Lung (tissue), 12 donors: ENCODE measurements around the gene MYH3. TPM values are rescaled to one million over a fixed set of nuclear protein-coding genes. Genes with fewer than 3 reads are reported as not detected.

ENCODE experiments used
- ATAC-seq: fragments of 200-7000 bp; cut with Tn5 transposase; one replicate; pipeline ENCODE4 v1.9.1; 2020; ENCODE audit warnings: moderate number of reproducible peaks; ENCODE audit not compliant: insufficient read depth, low FRiP score
- DNase-seq, 3 donors: peaks; one replicate each; pipeline ENCODE4 v3.0.0-alpha.2; 2013 to 2017
- H3K27ac ChIP-seq, 2 donors: one replicate each; pipeline ENCODE4 v1.5.1; 2013; ENCODE audit warnings: mild to moderate bottlenecking in 2 of 2, moderate library complexity in 2 of 2, control low read depth in 1 of 2, inconsistent platforms in 1 of 2, low read depth in 1 of 2, low read length in 1 of 2
- H3K27me3 ChIP-seq, 3 donors: one replicate each; pipeline ENCODE4 v1.5.1; 2013; ENCODE audit warnings: low read length in 2 of 3; ENCODE audit not compliant: control insufficient read depth in 3 of 3, insufficient read depth in 3 of 3
- H3K36me3 ChIP-seq, 4 donors: one replicate each; pipeline ENCODE4 v1.5.1; 2013; ENCODE audit warnings: low read length in 4 of 4, mild to moderate bottlenecking in 1 of 4, moderate library complexity in 1 of 4; ENCODE audit not compliant: control insufficient read depth in 4 of 4, insufficient read depth in 4 of 4
- H3K4me1 ChIP-seq, 5 donors: one replicate each; pipeline ENCODE4 v1.5.1; 2013; ENCODE audit warnings: low read length in 5 of 5, mild to moderate bottlenecking in 2 of 5, moderate library complexity in 1 of 5; ENCODE audit not compliant: control insufficient read depth in 5 of 5, insufficient read depth in 5 of 5
- H3K4me3 ChIP-seq: one replicate; pipeline ENCODE4 v1.5.1; 2013; ENCODE audit warnings: mild to moderate bottlenecking, control low read depth, moderate library complexity
- H3K9ac ChIP-seq, 2 donors: one replicate each; pipeline ENCODE4 v1.5.1; 2013; ENCODE audit warnings: low read length in 2 of 2, control low read depth in 1 of 2; ENCODE audit not compliant: insufficient read depth in 1 of 2
- H3K9me3 ChIP-seq, 4 donors: one replicate each; pipeline ENCODE4 v1.5.1; 2013; ENCODE audit warnings: low read length in 3 of 4, mild to moderate bottlenecking in 1 of 4, moderate library complexity in 1 of 4; ENCODE audit not compliant: control insufficient read depth in 4 of 4, insufficient read depth in 3 of 4
- WGBS, 2 donors: extraction: QIAGEN DNeasy Blood & Tissue Kit; methylation state at CpG; one replicate each; pipeline ENCODE4 v1.1.7; 2013; 5-methylcytosine and 5-hydroxymethylcytosine counted together
- polyA plus RNA-seq, 2 donors: library from polyadenylated mRNA; stranded (reverse); fragments of 200-250 nt; gene quantifications; one replicate each; pipeline ENCODE4 v1.2.1, GENCODE V29; 2013
- total RNA-seq, 2 donors: library from RNA; depleted of rRNA in 1 of 2; stranded (reverse); fragments of >200 nt in 1 of 2; gene quantifications; one replicate each; pipeline ENCODE4 v1.2.1, GENCODE V29; 2014 to 2021
- TF ChIP-seq, protein P1 (sequence below): IDR thresholded peaks from 2 replicates; pipeline ENCODE4 v1.5.1; 2012; ENCODE audit warnings: mild to moderate bottlenecking; ENCODE audit errors: control extremely low read depth, extremely low read depth
- donor health status: control.
- donor health status: control.
- donor health status: Bipolar disorder and iron deficiency.
- donor health status: healthy.
- donor health status: DM: yes; HTN: yes; CAD: no.

Gene MYH3
- total and polyA plus RNA-seq, 4 donors, result 1.0 to 2.8 (median 1.7) TPM

DNA sequence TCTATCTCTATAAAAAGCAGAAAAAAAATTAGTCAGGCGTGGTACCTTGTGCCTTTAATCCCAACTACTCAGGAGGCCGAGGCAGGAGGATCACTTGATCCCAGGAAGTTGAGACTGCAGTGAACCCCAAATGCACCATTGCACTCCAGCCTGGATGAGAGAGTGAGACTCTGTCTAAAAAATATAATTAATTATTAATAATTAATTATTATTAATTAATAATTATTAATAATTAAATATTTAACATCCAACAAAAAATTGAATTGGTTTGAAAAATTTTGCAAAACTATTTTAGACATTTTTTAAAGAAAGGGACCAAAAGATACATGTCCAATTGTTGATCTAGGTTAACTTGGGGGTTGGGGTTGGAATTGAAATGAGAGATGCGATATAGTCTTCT, 51.0 kb downstream of the MYH3 start:
- no peak for ATAC-seq

DNA sequence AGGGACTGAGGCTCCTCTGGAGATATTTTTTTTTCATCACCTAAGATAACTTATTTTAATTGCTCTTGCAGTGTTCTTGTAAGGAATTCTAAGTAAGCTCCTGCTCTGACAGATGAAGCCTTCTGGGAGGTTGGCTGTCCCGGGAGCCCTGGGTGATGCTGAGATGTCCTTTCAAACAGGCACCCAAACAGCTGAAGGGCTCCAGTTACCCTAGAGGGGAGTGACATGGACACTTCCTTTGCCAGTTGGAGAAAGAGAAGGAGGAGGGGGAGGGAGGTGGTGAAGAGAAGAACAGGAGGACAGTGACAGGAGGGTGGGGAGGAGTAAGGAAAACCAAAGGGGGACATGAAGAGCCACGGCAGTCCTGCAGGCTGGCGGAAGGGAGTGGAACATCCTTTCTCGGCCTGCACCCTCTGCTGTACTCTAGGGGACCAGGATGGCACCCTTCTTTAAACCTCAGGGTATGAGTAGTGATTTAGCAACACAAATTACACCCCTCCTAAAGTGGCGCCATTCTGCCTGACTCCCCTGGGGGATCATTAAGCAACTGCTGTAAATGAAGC, 51.8 kb downstream of the MYH3 start:
- WGBS, 2 donors, result 71 to 72% methylated on average over 5 of the region's 5 CpGs
- Histone ChIP-seq H3K4me1 (no peaks in the 10 kb centered on the region), H3K27ac (no peak overlapping the region), H3K36me3 (no peaks in the 10 kb centered on the region), H3K9me3 (no peaks in the 10 kb centered on the region), H3K9ac (no peak overlapping the region), H3K27me3 (peaks cover 0 to 5% (median 0%) of the 10 kb centered on the region in 3 donors), H3K4me3 (no peak overlapping the region)
- TF ChIP-seq, protein P1, sequence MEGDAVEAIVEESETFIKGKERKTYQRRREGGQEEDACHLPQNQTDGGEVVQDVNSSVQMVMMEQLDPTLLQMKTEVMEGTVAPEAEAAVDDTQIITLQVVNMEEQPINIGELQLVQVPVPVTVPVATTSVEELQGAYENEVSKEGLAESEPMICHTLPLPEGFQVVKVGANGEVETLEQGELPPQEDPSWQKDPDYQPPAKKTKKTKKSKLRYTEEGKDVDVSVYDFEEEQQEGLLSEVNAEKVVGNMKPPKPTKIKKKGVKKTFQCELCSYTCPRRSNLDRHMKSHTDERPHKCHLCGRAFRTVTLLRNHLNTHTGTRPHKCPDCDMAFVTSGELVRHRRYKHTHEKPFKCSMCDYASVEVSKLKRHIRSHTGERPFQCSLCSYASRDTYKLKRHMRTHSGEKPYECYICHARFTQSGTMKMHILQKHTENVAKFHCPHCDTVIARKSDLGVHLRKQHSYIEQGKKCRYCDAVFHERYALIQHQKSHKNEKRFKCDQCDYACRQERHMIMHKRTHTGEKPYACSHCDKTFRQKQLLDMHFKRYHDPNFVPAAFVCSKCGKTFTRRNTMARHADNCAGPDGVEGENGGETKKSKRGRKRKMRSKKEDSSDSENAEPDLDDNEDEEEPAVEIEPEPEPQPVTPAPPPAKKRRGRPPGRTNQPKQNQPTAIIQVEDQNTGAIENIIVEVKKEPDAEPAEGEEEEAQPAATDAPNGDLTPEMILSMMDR, result no peak
- ATAC-seq (no peak), DNase-seq (no peak)

More for the DNA sequence above, 51.0 kb downstream of the MYH3 start:
- Histone ChIP-seq H3K9me3 (no peaks in the 10 kb centered on the region), H3K9ac (no peak overlapping the region), H3K27ac (no peak overlapping the region), H3K4me3 (no peak overlapping the region), H3K4me1 (no peaks in the 10 kb centered on the region), H3K27me3 (peaks cover 0 to 5% (median 0%) of the 10 kb centered on the region in 3 donors), H3K36me3 (no peaks in the 10 kb centered on the region)
- DNase-seq, result no peak
- WGBS, 2 donors, result 92 to 94% methylated on average over 3 of the region's 3 CpGs
- TF ChIP-seq, protein P1, result no peak

DNA sequence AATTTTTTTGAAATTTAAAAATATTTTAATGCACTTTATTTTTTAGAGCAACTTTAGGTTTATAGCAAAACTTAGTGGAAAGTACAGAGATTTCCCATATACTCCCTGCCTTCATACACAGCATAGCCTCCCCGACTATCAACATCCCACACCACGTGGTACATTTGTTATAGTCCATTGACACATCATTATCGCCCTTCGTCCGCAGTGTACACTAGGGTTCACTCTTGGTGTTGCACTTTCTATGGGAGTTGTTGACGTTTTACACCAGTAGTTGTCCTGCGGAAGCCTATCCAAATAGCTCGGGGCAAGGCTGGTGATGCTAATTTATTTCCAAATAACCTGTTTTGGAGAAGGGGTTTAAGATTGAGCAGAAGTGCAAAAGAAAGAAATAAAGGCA, 52.6 kb downstream of the MYH3 start:
- Histone ChIP-seq H3K9ac (no peak overlapping the region), H3K4me1 (no peaks in the 10 kb centered on the region), H3K27me3 (peaks cover 0 to 5% (median 0%) of the 10 kb centered on the region in 3 donors), H3K27ac (no peak overlapping the region), H3K36me3 (no peaks in the 10 kb centered on the region), H3K4me3 (no peak overlapping the region), H3K9me3 (no peaks in the 10 kb centered on the region)
- ATAC-seq, result no peak
- no peak for DNase-seq
- TF ChIP-seq, protein P1, result no peak
- WGBS, 2 donors, result 86 to 92% methylated on average over 8 of the region's 8 CpGs

DNA sequence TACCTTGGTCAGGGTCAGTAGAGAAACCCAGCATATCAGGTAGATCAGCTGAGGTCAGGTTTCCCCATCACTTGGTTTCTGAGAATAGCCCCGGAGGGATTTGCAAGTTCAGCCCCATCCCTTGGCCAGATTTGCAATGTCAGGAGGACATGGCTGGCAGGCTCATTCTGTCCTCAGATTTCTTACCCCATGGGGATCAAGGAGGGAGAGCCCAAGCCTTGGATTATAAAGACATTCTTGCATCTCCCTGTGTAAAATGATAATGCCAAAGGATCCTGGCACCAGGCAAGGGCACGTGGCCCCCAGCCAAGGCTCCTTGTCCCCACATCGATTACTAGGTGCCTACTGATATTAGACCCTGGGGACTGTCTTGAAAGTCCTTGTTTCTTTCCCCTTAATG, 53.2 kb downstream of the MYH3 start:
- Histone ChIP-seq H3K27ac (no peak overlapping the region), H3K9me3 (no peaks in the 10 kb centered on the region), H3K9ac (no peak overlapping the region), H3K4me1 (no peaks in the 10 kb centered on the region), H3K27me3 (peaks cover 0 to 5% (median 0%) of the 10 kb centered on the region in 3 donors), H3K4me3 (no peak overlapping the region), H3K36me3 (no peaks in the 10 kb centered on the region)
- TF ChIP-seq, protein P1, result no peak
- DNase-seq (no peak), ATAC-seq (no peak)
- 80 to 82% methylated on average over 3 of the region's 3 CpGs for WGBS, 2 donors
